ENCODE measurements around the gene ECEL1. TPM values are rescaled to one million over a fixed set of nuclear protein-coding genes. Genes with fewer than 3 reads are reported as not detected.

The ECEL1 gene
- total RNA-seq, 3 donors from 2014 or later = 0.16 to 0.24 TPM; not detected in 1

- intact Hi-C loops (cut with DNase I, micrococcal nuclease) = no loop called here
- H3K4me3 ChIP-seq = no peak overlapping the region
Measured at GRCh38 chr2:232512602-232513001, 25.0 kb upstream of the ECEL1 start.

GRCh38 chr2:232511336-232511890 lies 23.8 kb upstream of the ECEL1 start:
- Histone ChIP-seq H3K9me3 (no peaks in the 10 kb centered on the region), H3K4me3 (no peak overlapping the region), H3K36me3 (ENCODE audit: low read depth) (no peaks in the 10 kb centered on the region), H3K4me1 (ENCODE audit: low read depth) (no peaks in the 10 kb centered on the region)
- intact Hi-C loops (cut with DNase I, micrococcal nuclease) = no loop called here
- ATAC-seq = no peak
- no peak for TF ChIP-seq CTCF (IDR thresholded peaks at IDR 0.05)
- no peak for DNase-seq

More at GRCh38 chr2:232512602-232513001, 25.0 kb upstream of the ECEL1 start:
- H3K9me3 ChIP-seq = no peaks in the 10 kb centered on the region
- H3K36me3 ChIP-seq (ENCODE audit: low read depth) = no peaks in the 10 kb centered on the region
- no peaks in the 10 kb centered on the region for H3K4me1 ChIP-seq (ENCODE audit: low read depth)
- no peak for TF ChIP-seq CTCF (IDR thresholded peaks at IDR 0.05)
- DNase-seq = no peak
- ATAC-seq = no peak

- Histone ChIP-seq H3K4me3 (no peak overlapping the region), H3K36me3 (ENCODE audit: low read depth) (no peaks in the 10 kb centered on the region), H3K4me1 (ENCODE audit: low read depth) (peaks cover 2% of the 10 kb centered on the region), H3K9me3 (no peaks in the 10 kb centered on the region)
- ATAC-seq (no peak), DNase-seq (no peak)
- TF ChIP-seq CTCF (IDR thresholded peaks at IDR 0.05) = no peak
- intact Hi-C loops (cut with DNase I, micrococcal nuclease) = no loop called here
Measured at GRCh38 chr2:232508251-232508650, 20.6 kb upstream of the ECEL1 start.

- H3K4me3 ChIP-seq = no peak overlapping the region
- H3K36me3 ChIP-seq (ENCODE audit: low read depth) = no peaks in the 10 kb centered on the region
- no peak for DNase-seq
- intact Hi-C loops (cut with DNase I, micrococcal nuclease) = no loop called here
- H3K9me3 ChIP-seq = no peaks in the 10 kb centered on the region
- ATAC-seq = no peak
- TF ChIP-seq CTCF (IDR thresholded peaks at IDR 0.05) = no peak
- peaks cover 6% of the 10 kb centered on the region for H3K4me1 ChIP-seq (ENCODE audit: low read depth)
Measured at GRCh38 chr2:232506709-232507108, 19.1 kb upstream of the ECEL1 start.

- no peak for ATAC-seq
- intact Hi-C loops (cut with DNase I, micrococcal nuclease) = no loop called here
- no peak for TF ChIP-seq CTCF (IDR thresholded peaks at IDR 0.05)
Measured at GRCh38 chr2:232505856-232506255, 18.2 kb upstream of the ECEL1 start.

GRCh38 chr2:232504438-232504837 lies 16.8 kb upstream of the ECEL1 start:
- no peak for ATAC-seq
- Histone ChIP-seq H3K4me3 (no peak overlapping the region), H3K36me3 (ENCODE audit: low read depth) (no peaks in the 10 kb centered on the region), H3K9me3 (no peaks in the 10 kb centered on the region), H3K4me1 (ENCODE audit: low read depth) (peaks cover 6% of the 10 kb centered on the region)
- TF ChIP-seq CTCF (IDR thresholded peaks at IDR 0.05) = no peak
- DNase-seq = no peak
- intact Hi-C loops (cut with DNase I, micrococcal nuclease) = no loop called here

More at GRCh38 chr2:232505856-232506255, 18.2 kb upstream of the ECEL1 start:
- DNase-seq = no peak
- Histone ChIP-seq H3K36me3 (ENCODE audit: low read depth) (no peaks in the 10 kb centered on the region), H3K4me3 (no peak overlapping the region), H3K9me3 (no peaks in the 10 kb centered on the region), H3K4me1 (ENCODE audit: low read depth) (peaks cover 6% of the 10 kb centered on the region)

All from mucosa of descending colon (tissue), 3 donors.